Measurements from ENCODE around the gene AMFR.

AMFR gene

GRCh38 chr16:56337131-56337857, 88.1 kb downstream of the AMFR start:
- Histone ChIP-seq H3K27ac (ENCODE audit: low read depth, low read length) (no peak overlapping the region), H3K14ac (ENCODE audit: low read length) (no peak overlapping the region), H3K79me2 (ENCODE audit: control insufficient read depth, insufficient read depth, low read length, poor library complexity) (no peaks in the 10 kb centered on the region), H2AFZ (ENCODE audit: insufficient read depth, low read length, poor library complexity) (no peak overlapping the region), H3K79me1 (ENCODE audit: low read length) (no peaks in the 10 kb centered on the region), H3K4me2 (ENCODE audit: low read length) (no peak overlapping the region), H3K9ac (ENCODE audit: low read length) (no peak overlapping the region), H3K9me3 (ENCODE audit: insufficient read depth, low read depth, low read length) (no peaks in the 10 kb centered on the region), H4K91ac (ENCODE audit: low read depth, low read length) (no peak overlapping the region), H3K27me3 (ENCODE audit: insufficient read depth, low read length) (no peaks in the 10 kb centered on the region), H2BK12ac (ENCODE audit: low read length) (no peak overlapping the region), H3K23ac (ENCODE audit: low read length) (no peak overlapping the region), H3K4ac (ENCODE audit: low read depth, low read length) (no peak overlapping the region), H3K36me3 (ENCODE audit: control insufficient read depth in 1 of 2, insufficient read depth in 2 of 2, low read length in 2 of 2) (no peaks in the 10 kb centered on the region), H2BK120ac (ENCODE audit: insufficient read depth, low read length, poor library complexity) (no peak overlapping the region), H3K18ac (ENCODE audit: low read length) (no peak overlapping the region), H4K12ac (ENCODE audit: low read depth, low read length) (no peak overlapping the region), H2BK5ac (ENCODE audit: low read depth, low read length, poor library complexity) (no peak overlapping the region), H2AK5ac (ENCODE audit: low read length) (no peak overlapping the region), H3K4me1 (ENCODE audit: control insufficient read depth in 1 of 2, insufficient read depth in 2 of 2, low read length in 2 of 2) (peaks cover 0 to 3% of the 10 kb centered on the region in 2 experiments), H3K4me3 (ENCODE audit: low read depth, low read length) (no peak overlapping the region), H4K8ac (ENCODE audit: low read depth, low read length) (no peak overlapping the region)
- no peak for DNase-seq
- WGBS (ENCODE audit: extremely low coverage, insufficient coverage, insufficient read length) = no CpG with 5 or more reads among the region's 11 CpGs

DNA sequence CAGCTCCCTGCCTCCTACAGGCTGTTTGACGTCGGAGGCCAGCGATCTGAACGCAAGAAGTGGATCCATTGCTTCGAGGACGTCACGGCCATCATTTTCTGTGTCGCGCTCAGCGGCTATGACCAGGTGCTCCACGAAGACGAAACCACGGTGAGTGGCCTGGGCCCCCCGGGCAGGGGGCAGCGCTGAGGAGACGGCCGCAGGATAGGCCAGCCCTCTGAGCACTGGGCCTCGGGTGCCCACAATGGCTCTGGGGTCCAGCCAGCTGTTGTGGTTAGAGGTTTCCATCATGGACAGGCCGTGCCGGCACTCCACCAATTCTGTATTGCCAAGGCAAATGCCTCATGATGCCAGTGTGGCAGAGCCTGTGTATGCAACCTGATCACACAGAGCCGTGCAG, 88.6 kb downstream of the AMFR start:
- no peak overlapping the region for H3K18ac ChIP-seq (ENCODE audit: low read length)
- H4K8ac ChIP-seq (ENCODE audit: low read depth, low read length) = no peak overlapping the region
- H3K23ac ChIP-seq (ENCODE audit: low read length) = no peak overlapping the region
- H3K4me2 ChIP-seq (ENCODE audit: low read length) = no peak overlapping the region
- H4K12ac ChIP-seq (ENCODE audit: low read depth, low read length) = no peak overlapping the region
- H2AFZ ChIP-seq (ENCODE audit: insufficient read depth, low read length, poor library complexity) = no peak overlapping the region
- no peak overlapping the region for H4K91ac ChIP-seq (ENCODE audit: low read depth, low read length)
- no peak overlapping the region for H3K4me3 ChIP-seq (ENCODE audit: low read depth, low read length)
- no peak overlapping the region for H2BK120ac ChIP-seq (ENCODE audit: insufficient read depth, low read length, poor library complexity)
- no peaks in the 10 kb centered on the region for H3K4me1 ChIP-seq (ENCODE audit: control insufficient read depth in 1 of 2, insufficient read depth in 2 of 2, low read length in 2 of 2)
- no peak overlapping the region for H2BK12ac ChIP-seq (ENCODE audit: low read length)
- no peak overlapping the region for H3K27ac ChIP-seq (ENCODE audit: low read depth, low read length)
- no peak overlapping the region for H3K9ac ChIP-seq (ENCODE audit: low read length)
- no peak overlapping the region for H3K14ac ChIP-seq (ENCODE audit: low read length)
- H3K36me3 ChIP-seq (ENCODE audit: control insufficient read depth in 1 of 2, insufficient read depth in 2 of 2, low read length in 2 of 2) = no peaks in the 10 kb centered on the region
- H2AK5ac ChIP-seq (ENCODE audit: low read length) = no peak overlapping the region
- WGBS (ENCODE audit: extremely low coverage, insufficient coverage, insufficient read length) = no CpG with 5 or more reads among the region's 21 CpGs
- no peak for DNase-seq
- H3K79me1 ChIP-seq (ENCODE audit: low read length) = no peaks in the 10 kb centered on the region
- H2BK5ac ChIP-seq (ENCODE audit: low read depth, low read length, poor library complexity) = no peak overlapping the region
- no peak overlapping the region for H3K4ac ChIP-seq (ENCODE audit: low read depth, low read length)
- H3K79me2 ChIP-seq (ENCODE audit: control insufficient read depth, insufficient read depth, low read length, poor library complexity) = no peaks in the 10 kb centered on the region
- no peaks in the 10 kb centered on the region for H3K27me3 ChIP-seq (ENCODE audit: insufficient read depth, low read length)
- H3K9me3 ChIP-seq (ENCODE audit: insufficient read depth, low read depth, low read length) = no peaks in the 10 kb centered on the region

- Histone ChIP-seq H2BK5ac (ENCODE audit: low read depth, low read length, poor library complexity) (no peak overlapping the region), H2BK12ac (ENCODE audit: low read length) (no peak overlapping the region), H3K23ac (ENCODE audit: low read length) (no peak overlapping the region), H3K9ac (ENCODE audit: low read length) (no peak overlapping the region), H3K4me1 (ENCODE audit: control insufficient read depth in 1 of 2, insufficient read depth in 2 of 2, low read length in 2 of 2) (no peaks in the 10 kb centered on the region), H3K18ac (ENCODE audit: low read length) (no peak overlapping the region), H4K8ac (ENCODE audit: low read depth, low read length) (no peak overlapping the region), H3K4ac (ENCODE audit: low read depth, low read length) (no peak overlapping the region), H2AK5ac (ENCODE audit: low read length) (no peak overlapping the region), H2BK120ac (ENCODE audit: insufficient read depth, low read length, poor library complexity) (no peak overlapping the region), H4K91ac (ENCODE audit: low read depth, low read length) (no peak overlapping the region), H3K4me2 (ENCODE audit: low read length) (no peak overlapping the region), H3K27ac (ENCODE audit: low read depth, low read length) (no peak overlapping the region), H2AFZ (ENCODE audit: insufficient read depth, low read length, poor library complexity) (no peak overlapping the region), H3K27me3 (ENCODE audit: insufficient read depth, low read length) (no peaks in the 10 kb centered on the region), H3K14ac (ENCODE audit: low read length) (no peak overlapping the region), H3K36me3 (ENCODE audit: control insufficient read depth in 1 of 2, insufficient read depth in 2 of 2, low read length in 2 of 2) (no peaks in the 10 kb centered on the region), H3K79me2 (ENCODE audit: control insufficient read depth, insufficient read depth, low read length, poor library complexity) (no peaks in the 10 kb centered on the region), H4K12ac (ENCODE audit: low read depth, low read length) (no peak overlapping the region), H3K4me3 (ENCODE audit: low read depth, low read length) (no peak overlapping the region), H3K9me3 (ENCODE audit: insufficient read depth, low read depth, low read length) (no peaks in the 10 kb centered on the region), H3K79me1 (ENCODE audit: low read length) (no peaks in the 10 kb centered on the region)
- DNase-seq = no peak
- no CpG with 5 or more reads among the region's 8 CpGs for WGBS (ENCODE audit: extremely low coverage, insufficient coverage, insufficient read length)
These were observed 89.2 kb downstream of the AMFR start for GRCh38 chr16:56336071-56336688.

- H3K4ac ChIP-seq (ENCODE audit: low read depth, low read length) = no peak overlapping the region
- H2BK5ac ChIP-seq (ENCODE audit: low read depth, low read length, poor library complexity) = no peak overlapping the region
- H3K23ac ChIP-seq (ENCODE audit: low read length) = no peak overlapping the region
- no peak overlapping the region for H4K8ac ChIP-seq (ENCODE audit: low read depth, low read length)
- no peak overlapping the region for H4K12ac ChIP-seq (ENCODE audit: low read depth, low read length)
- no peak overlapping the region for H3K27ac ChIP-seq (ENCODE audit: low read depth, low read length)
- H4K91ac ChIP-seq (ENCODE audit: low read depth, low read length) = no peak overlapping the region
- no peak overlapping the region for H2AFZ ChIP-seq (ENCODE audit: insufficient read depth, low read length, poor library complexity)
- no peak overlapping the region for H2AK5ac ChIP-seq (ENCODE audit: low read length)
- no peak overlapping the region for H3K14ac ChIP-seq (ENCODE audit: low read length)
- no peaks in the 10 kb centered on the region for H3K9me3 ChIP-seq (ENCODE audit: insufficient read depth, low read depth, low read length)
- WGBS (ENCODE audit: extremely low coverage, insufficient coverage, insufficient read length) = no CpG with 5 or more reads among the region's 9 CpGs
- H2BK120ac ChIP-seq (ENCODE audit: insufficient read depth, low read length, poor library complexity) = no peak overlapping the region
- H3K36me3 ChIP-seq (ENCODE audit: control insufficient read depth in 1 of 2, insufficient read depth in 2 of 2, low read length in 2 of 2) = no peaks in the 10 kb centered on the region
- H2BK12ac ChIP-seq (ENCODE audit: low read length) = no peak overlapping the region
- H3K79me2 ChIP-seq (ENCODE audit: control insufficient read depth, insufficient read depth, low read length, poor library complexity) = no peaks in the 10 kb centered on the region
- H3K4me3 ChIP-seq (ENCODE audit: low read depth, low read length) = no peak overlapping the region
- no peak overlapping the region for H3K18ac ChIP-seq (ENCODE audit: low read length)
- H3K27me3 ChIP-seq (ENCODE audit: insufficient read depth, low read length) = no peaks in the 10 kb centered on the region
- DNase-seq = no peak
- H3K79me1 ChIP-seq (ENCODE audit: low read length) = no peaks in the 10 kb centered on the region
- no peak overlapping the region for H3K9ac ChIP-seq (ENCODE audit: low read length)
- H3K4me2 ChIP-seq (ENCODE audit: low read length) = no peak overlapping the region
- H3K4me1 ChIP-seq (ENCODE audit: control insufficient read depth in 1 of 2, insufficient read depth in 2 of 2, low read length in 2 of 2) = no peaks in the 10 kb centered on the region
These were observed 90.6 kb downstream of the AMFR start for GRCh38 chr16:56334761-56335160.
